Measurements from ENCODE around the gene E4F1. TPM values are rescaled to one million over a fixed set of nuclear protein-coding genes. Genes with fewer than 3 reads are reported as not detected.

Gene E4F1
- total and polyA plus RNA-seq, 2 of the 13 experiments (the other 11 are each of a cell fraction or from before 2014, with no cell fraction given): 13.8 to 19.5 TPM

DNA sequence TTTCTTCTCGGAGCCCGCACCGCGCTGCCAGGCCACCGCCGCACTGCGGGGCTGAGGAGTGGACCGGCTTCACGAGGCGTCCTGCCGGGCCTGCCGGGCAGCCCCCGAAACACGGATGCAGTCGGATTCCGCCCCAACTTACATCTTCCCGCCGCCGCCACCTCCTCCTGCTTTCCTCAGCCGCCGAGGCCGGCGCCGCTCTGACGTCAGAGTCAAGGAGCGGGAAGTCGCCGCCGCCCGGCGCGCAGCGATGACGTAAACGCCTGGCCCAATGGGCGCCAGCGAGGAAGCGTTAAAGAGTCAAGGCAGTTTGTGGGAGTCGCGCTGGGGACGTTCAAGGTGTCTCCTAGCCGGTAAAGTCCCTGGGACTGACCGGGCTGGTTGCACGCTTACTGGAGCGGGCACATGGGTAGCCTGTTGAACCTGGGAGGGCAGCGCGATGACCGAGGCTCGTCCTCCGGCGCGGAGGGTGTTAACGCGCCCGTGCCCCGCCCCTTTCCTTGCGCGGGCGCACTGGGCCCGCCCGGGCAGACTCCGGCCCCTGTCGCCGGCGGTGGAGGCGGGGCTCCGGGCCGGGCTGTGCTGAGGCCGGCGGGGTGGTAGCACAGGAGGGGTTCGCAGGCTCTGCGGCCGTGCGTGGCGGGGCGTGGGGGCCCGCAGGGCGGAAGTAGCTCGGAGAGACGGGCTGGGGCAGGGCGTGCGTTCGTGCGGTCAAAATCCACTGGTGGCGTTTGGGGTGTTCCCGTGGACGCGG lies 44.7 kb downstream of the E4F1 start, which contains the start of gene RNPS1 (continued):
- TF ChIP-seq, protein P1, sequence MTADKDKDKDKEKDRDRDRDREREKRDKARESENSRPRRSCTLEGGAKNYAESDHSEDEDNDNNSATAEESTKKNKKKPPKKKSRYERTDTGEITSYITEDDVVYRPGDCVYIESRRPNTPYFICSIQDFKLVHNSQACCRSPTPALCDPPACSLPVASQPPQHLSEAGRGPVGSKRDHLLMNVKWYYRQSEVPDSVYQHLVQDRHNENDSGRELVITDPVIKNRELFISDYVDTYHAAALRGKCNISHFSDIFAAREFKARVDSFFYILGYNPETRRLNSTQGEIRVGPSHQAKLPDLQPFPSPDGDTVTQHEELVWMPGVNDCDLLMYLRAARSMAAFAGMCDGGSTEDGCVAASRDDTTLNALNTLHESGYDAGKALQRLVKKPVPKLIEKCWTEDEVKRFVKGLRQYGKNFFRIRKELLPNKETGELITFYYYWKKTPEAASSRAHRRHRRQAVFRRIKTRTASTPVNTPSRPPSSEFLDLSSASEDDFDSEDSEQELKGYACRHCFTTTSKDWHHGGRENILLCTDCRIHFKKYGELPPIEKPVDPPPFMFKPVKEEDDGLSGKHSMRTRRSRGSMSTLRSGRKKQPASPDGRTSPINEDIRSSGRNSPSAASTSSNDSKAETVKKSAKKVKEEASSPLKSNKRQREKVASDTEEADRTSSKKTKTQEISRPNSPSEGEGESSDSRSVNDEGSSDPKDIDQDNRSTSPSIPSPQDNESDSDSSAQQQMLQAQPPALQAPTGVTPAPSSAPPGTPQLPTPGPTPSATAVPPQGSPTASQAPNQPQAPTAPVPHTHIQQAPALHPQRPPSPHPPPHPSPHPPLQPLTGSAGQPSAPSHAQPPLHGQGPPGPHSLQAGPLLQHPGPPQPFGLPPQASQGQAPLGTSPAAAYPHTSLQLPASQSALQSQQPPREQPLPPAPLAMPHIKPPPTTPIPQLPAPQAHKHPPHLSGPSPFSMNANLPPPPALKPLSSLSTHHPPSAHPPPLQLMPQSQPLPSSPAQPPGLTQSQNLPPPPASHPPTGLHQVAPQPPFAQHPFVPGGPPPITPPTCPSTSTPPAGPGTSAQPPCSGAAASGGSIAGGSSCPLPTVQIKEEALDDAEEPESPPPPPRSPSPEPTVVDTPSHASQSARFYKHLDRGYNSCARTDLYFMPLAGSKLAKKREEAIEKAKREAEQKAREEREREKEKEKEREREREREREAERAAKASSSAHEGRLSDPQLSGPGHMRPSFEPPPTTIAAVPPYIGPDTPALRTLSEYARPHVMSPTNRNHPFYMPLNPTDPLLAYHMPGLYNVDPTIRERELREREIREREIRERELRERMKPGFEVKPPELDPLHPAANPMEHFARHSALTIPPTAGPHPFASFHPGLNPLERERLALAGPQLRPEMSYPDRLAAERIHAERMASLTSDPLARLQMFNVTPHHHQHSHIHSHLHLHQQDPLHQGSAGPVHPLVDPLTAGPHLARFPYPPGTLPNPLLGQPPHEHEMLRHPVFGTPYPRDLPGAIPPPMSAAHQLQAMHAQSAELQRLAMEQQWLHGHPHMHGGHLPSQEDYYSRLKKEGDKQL (CRISPR knock-in tag; IDR thresholded peaks at IDR 0.05; ENCODE audit: low read depth): peak; percentile 21; the same call in 1 of the 2 replicates
- peak in 1 of 2 experiments; percentile 89; a peak in 2 of 4 replicates for TF ChIP-seq KLF16 (CRISPR knock-in tag; IDR thresholded peaks at IDR 0.05)
- no peak for TF ChIP-seq NONO (IDR thresholded peaks at IDR 0.05)
- peak; percentile 98 for TF ChIP-seq NONO (CRISPR knock-in tag; conservative IDR thresholded peaks at IDR 0.05)
- peak; percentile 47; the same call in 1 of the 2 replicates for TF ChIP-seq RNF2 (conservative IDR thresholded peaks at IDR 0.05; ENCODE audit: low read depth)
- no peak for TF ChIP-seq NR1H2 (CRISPR knock-in tag; IDR thresholded peaks at IDR 0.05; ENCODE audit: borderline replicate concordance, low read depth)
- peak; percentile 29; the same call in 1 of the 2 replicates for TF ChIP-seq GZF1 (CRISPR knock-in tag; IDR thresholded peaks at IDR 0.05)
- TF ChIP-seq SMYD3 (CRISPR knock-in tag; IDR thresholded peaks at IDR 0.05): 0 out of 2 replicates have a peak, but pooled peaks have one; percentile 51
- TF ChIP-seq ZC3H4 (CRISPR knock-in tag; IDR thresholded peaks at IDR 0.05; ENCODE audit: borderline replicate concordance): no peak
- TF ChIP-seq CBX5 (CRISPR knock-in tag; IDR thresholded peaks at IDR 0.05; ENCODE audit: borderline replicate concordance): no peak
- TF ChIP-seq ZNF446 (CRISPR knock-in tag; IDR thresholded peaks at IDR 0.05): peak; percentile 94
- TF ChIP-seq, protein P2, sequence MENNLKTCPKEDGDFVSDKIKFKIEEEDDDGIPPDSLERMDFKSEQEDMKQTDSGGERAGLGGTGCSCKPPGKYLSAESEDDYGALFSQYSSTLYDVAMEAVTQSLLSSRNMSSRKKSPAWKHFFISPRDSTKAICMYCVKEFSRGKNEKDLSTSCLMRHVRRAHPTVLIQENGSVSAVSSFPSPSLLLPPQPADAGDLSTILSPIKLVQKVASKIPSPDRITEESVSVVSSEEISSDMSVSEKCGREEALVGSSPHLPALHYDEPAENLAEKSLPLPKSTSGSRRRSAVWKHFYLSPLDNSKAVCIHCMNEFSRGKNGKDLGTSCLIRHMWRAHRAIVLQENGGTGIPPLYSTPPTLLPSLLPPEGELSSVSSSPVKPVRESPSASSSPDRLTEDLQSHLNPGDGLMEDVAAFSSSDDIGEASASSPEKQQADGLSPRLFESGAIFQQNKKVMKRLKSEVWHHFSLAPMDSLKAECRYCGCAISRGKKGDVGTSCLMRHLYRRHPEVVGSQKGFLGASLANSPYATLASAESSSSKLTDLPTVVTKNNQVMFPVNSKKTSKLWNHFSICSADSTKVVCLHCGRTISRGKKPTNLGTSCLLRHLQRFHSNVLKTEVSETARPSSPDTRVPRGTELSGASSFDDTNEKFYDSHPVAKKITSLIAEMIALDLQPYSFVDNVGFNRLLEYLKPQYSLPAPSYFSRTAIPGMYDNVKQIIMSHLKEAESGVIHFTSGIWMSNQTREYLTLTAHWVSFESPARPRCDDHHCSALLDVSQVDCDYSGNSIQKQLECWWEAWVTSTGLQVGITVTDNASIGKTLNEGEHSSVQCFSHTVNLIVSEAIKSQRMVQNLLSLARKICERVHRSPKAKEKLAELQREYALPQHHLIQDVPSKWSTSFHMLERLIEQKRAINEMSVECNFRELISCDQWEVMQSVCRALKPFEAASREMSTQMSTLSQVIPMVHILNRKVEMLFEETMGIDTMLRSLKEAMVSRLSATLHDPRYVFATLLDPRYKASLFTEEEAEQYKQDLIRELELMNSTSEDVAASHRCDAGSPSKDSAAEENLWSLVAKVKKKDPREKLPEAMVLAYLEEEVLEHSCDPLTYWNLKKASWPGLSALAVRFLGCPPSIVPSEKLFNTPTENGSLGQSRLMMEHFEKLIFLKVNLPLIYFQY (CRISPR knock-in tag; IDR thresholded peaks at IDR 0.05; ENCODE audit: borderline replicate concordance): peak; percentile 52; the same call in 1 of the 2 replicates
- TF ChIP-seq, protein P3, sequence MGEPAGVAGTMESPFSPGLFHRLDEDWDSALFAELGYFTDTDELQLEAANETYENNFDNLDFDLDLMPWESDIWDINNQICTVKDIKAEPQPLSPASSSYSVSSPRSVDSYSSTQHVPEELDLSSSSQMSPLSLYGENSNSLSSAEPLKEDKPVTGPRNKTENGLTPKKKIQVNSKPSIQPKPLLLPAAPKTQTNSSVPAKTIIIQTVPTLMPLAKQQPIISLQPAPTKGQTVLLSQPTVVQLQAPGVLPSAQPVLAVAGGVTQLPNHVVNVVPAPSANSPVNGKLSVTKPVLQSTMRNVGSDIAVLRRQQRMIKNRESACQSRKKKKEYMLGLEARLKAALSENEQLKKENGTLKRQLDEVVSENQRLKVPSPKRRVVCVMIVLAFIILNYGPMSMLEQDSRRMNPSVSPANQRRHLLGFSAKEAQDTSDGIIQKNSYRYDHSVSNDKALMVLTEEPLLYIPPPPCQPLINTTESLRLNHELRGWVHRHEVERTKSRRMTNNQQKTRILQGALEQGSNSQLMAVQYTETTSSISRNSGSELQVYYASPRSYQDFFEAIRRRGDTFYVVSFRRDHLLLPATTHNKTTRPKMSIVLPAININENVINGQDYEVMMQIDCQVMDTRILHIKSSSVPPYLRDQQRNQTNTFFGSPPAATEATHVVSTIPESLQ (CRISPR knock-in tag; conservative IDR thresholded peaks at IDR 0.05): no peak
- TF ChIP-seq KDM4B (CRISPR knock-in tag; IDR thresholded peaks at IDR 0.05): peak; percentile 15; the same call in 1 of the 2 replicates
- TF ChIP-seq ZMAT3 (CRISPR knock-in tag; conservative IDR thresholded peaks at IDR 0.05): peak; percentile 83; the same call in 1 of the 2 replicates
- no peak for TF ChIP-seq ZNF549 (CRISPR knock-in tag; IDR thresholded peaks at IDR 0.05)
- TF ChIP-seq CBX2 (IDR thresholded peaks at IDR 0.05; ENCODE audit: low read depth, low read length): no peak
- no peak for TF ChIP-seq CBX2 (CRISPR knock-in tag; IDR thresholded peaks at IDR 0.05; ENCODE audit: low read depth)
- TF ChIP-seq ZNF44 (CRISPR knock-in tag; IDR thresholded peaks at IDR 0.05): peak; percentile 95
